Spleen (tissue), 11 donors: Measurements from ENCODE around the gene DST. TPM values are rescaled to one million over a fixed set of nuclear protein-coding genes. Genes with fewer than 3 reads are reported as not detected.

Experiments
- DNase-seq: peaks from one replicate; pipeline ENCODE4 v3.0.0-alpha.2; 2020
- H3K27ac ChIP-seq, 8 donors: fragments of 200-600 bp; sonication (generic) in 7 of 8; 1 replicate in 4 of 8; 2 replicates in 4 of 8; pipeline versions ENCODE4 v1.5.0 to v1.8.0; 2016 to 2021; ENCODE audit warnings: inconsistent platforms in 4 of 8, mild to moderate bottlenecking in 4 of 8, moderate library complexity in 1 of 8
- H3K27me3 ChIP-seq, 7 donors: fragments of 200-600 bp; sonication (generic) in 6 of 7; replicated peaks in 1 of 7; 1 replicate in 4 of 7; 2 replicates in 3 of 7; pipeline versions ENCODE4 v1.5.0 to v1.8.0; 2016 to 2021; ENCODE audit warnings: inconsistent platforms in 3 of 7, mild to moderate bottlenecking in 1 of 7
- H3K36me3 ChIP-seq, 6 donors: fragments of 200-600 bp; sonication (generic) in 5 of 6; 1 replicate in 4 of 6; 2 replicates in 2 of 6; pipeline versions ENCODE4 v1.5.0 to v1.8.0; 2016 to 2021; ENCODE audit warnings: inconsistent platforms in 2 of 6
- H3K4me1 ChIP-seq, 6 donors: fragments of 200-600 bp; sonication (generic) in 5 of 6; 1 replicate in 3 of 6; 2 replicates in 3 of 6; pipeline versions ENCODE4 v1.5.0 to v1.8.0; 2016 to 2021; ENCODE audit warnings: inconsistent platforms in 3 of 6
- H3K4me3 ChIP-seq, 8 donors: fragments of 200-600 bp; sonication (generic) in 7 of 8; 1 replicate in 4 of 8; 2 replicates in 4 of 8; pipeline versions ENCODE4 v1.5.0 to v1.8.0; 2016 to 2021; ENCODE audit warnings: inconsistent platforms in 4 of 8, mild to moderate bottlenecking in 4 of 8, moderate library complexity in 2 of 8
- H3K9me3 ChIP-seq, 8 donors: fragments of 200-600 bp; sonication (generic) in 7 of 8; 1 replicate in 4 of 8; 2 replicates in 4 of 8; pipeline versions ENCODE4 v1.5.0 to v1.8.0; 2016 to 2021; ENCODE audit warnings: inconsistent platforms in 4 of 8
- CTCF ChIP-seq, 11 experiments: fragments of 200-600 bp in 7 of 11; fragments of 450-650 bp in 4 of 11; sonication (generic) in 4 of 11; IDR thresholded peaks in 8 of 11; conservative IDR thresholded peaks in 3 of 11; 1 replicate in 7 of 11; 2 replicates in 4 of 11; pipeline versions ENCODE4 v1.4.0 to v1.8.0; 2016 to 2021; ENCODE audit warnings: antibody characterized with exemption in 11 of 11, inconsistent platforms in 4 of 11, mild to moderate bottlenecking in 1 of 11
- POLR2A ChIP-seq, 3 donors: fragments of 450-650 bp; IDR thresholded peaks; one replicate each; pipeline ENCODE4 v1.5.1; 2017; ENCODE audit warnings: antibody characterized with exemption in 3 of 3, mild to moderate bottlenecking in 1 of 3
- POLR2AphosphoS5 ChIP-seq, 3 donors: sonication (generic); formaldehyde crosslinking; IDR thresholded peaks; one replicate each; pipeline ENCODE4 v1.5.1; 2017; ENCODE audit warnings: antibody characterized with exemption in 3 of 3
- WGBS, 5 donors: extraction: QIAGEN DNeasy Blood & Tissue Kit in 3 of 5; methylation state at CpG; one replicate each; pipeline versions ENCODE4 v1.1.5 to v1.1.7; 2013 to 2018; 5-methylcytosine and 5-hydroxymethylcytosine counted together
- intact Hi-C: fragments of 100-400 bp; cut with DNase I; formaldehyde crosslinking; loops from one replicate; pipeline ENCODE4 v1.15.0; 2023; ENCODE audit warnings: low total_unique reads
- polyA plus RNA-seq, 3 donors: library from polyadenylated mRNA; stranded (reverse); fragments of 200-250 nt; gene quantifications; one replicate each; pipeline ENCODE4 v1.2.1, GENCODE V29; 2013
- total RNA-seq, 7 donors: library from RNA; depleted of rRNA in 3 of 7; stranded (reverse); fragments of >200 nt in 3 of 7; fragmentation: NEBNext Ultra II Directional in 4 of 7; extraction: Animal tissue kit (Norgen Biotek cat#: 25700) in 4 of 7; gene quantifications; one replicate each; pipeline versions ENCODE4 v1.1.0 to v1.2.1, GENCODE V29; 2016 to 2021
- donor health status: healthy with polysubstance abuse.
- donor health status: DM: no; HTN: no; CAD: no; lungs with moderate emphysema.
- donor health status: DM: no; HTN: no; CAD: no.
- donor health status: Bipolar disorder and iron deficiency.
- donor health status: healthy.
- donor health status: DM: no; HTN: no; CAD: no.
- donor health status: DM: yes; HTN: yes; CAD: no.

Gene DST
- total and polyA plus RNA-seq, 10 donors: 16.5 to 236 (median 156) TPM

GRCh38 chr6:56521976-56522375 is 120.7 kb downstream of the DST start:
- Histone ChIP-seq H3K4me3 (no peak overlapping the region), H3K27me3 (no peaks in the 10 kb centered on the region), H3K4me1 (no peaks in the 10 kb centered on the region), H3K36me3 (peaks cover 0 to 10% (median 0%) of the 10 kb centered on the region in 6 donors), H3K9me3 (no peaks in the 10 kb centered on the region), H3K27ac (peak overlapping the region in 1 of 8 donors; percentile 3)
- WGBS, 5 donors: 74 to 91% (median 77%) methylated on average over 2 of the region's 2 CpGs
- no peak for DNase-seq
- intact Hi-C loops: no loop called here
- TF ChIP-seq CTCF (IDR thresholded peaks at IDR 0.05 in 8 of 11, conservative IDR thresholded peaks at IDR 0.05 in 3 of 11): no peak
- TF ChIP-seq POLR2A (IDR thresholded peaks at IDR 0.05): no peak

GRCh38 chr6:56521454-56521853 is 121.2 kb downstream of the DST start:
- Histone ChIP-seq H3K27me3 (no peaks in the 10 kb centered on the region), H3K4me3 (no peak overlapping the region), H3K4me1 (peaks cover 0 to 1% (median 0%) of the 10 kb centered on the region in 6 donors), H3K9me3 (no peaks in the 10 kb centered on the region), H3K36me3 (peaks cover 0 to 9% (median 0%) of the 10 kb centered on the region in 6 donors), H3K27ac (no peak overlapping the region)
- DNase-seq: no peak
- no peak for TF ChIP-seq POLR2AphosphoS5 (IDR thresholded peaks at IDR 0.05)
- TF ChIP-seq POLR2A (IDR thresholded peaks at IDR 0.05): no peak
- TF ChIP-seq CTCF (IDR thresholded peaks at IDR 0.05 in 8 of 11, conservative IDR thresholded peaks at IDR 0.05 in 3 of 11): no peak
- intact Hi-C loops: no loop called here
- 89 to 98% (median 90%) methylated on average over 2 of the region's 2 CpGs for WGBS, 5 donors

GRCh38 chr6:56520218-56520617 is 122.5 kb downstream of the DST start:
- Histone ChIP-seq H3K4me3 (no peak overlapping the region), H3K36me3 (peaks cover 0 to 2% (median 0%) of the 10 kb centered on the region in 6 donors), H3K9me3 (no peaks in the 10 kb centered on the region), H3K4me1 (peaks cover 0 to 4% (median 0%) of the 10 kb centered on the region in 6 donors), H3K27me3 (no peaks in the 10 kb centered on the region), H3K27ac (no peak overlapping the region)
- DNase-seq: no peak
- 84 to 97% (median 93%) methylated on average over 1 of the region's 1 CpG for WGBS, 5 donors
- intact Hi-C loops: no loop called here
- no peak for TF ChIP-seq POLR2AphosphoS5 (IDR thresholded peaks at IDR 0.05)
- no peak for TF ChIP-seq CTCF (IDR thresholded peaks at IDR 0.05 in 8 of 11, conservative IDR thresholded peaks at IDR 0.05 in 3 of 11)
- TF ChIP-seq POLR2A (IDR thresholded peaks at IDR 0.05): no peak

GRCh38 chr6:56518995-56519767 is 123.5 kb downstream of the DST start:
- H3K27me3 ChIP-seq: no peaks in the 10 kb centered on the region
- 59 to 77% (median 68%) methylated on average over 5 of the region's 5 CpGs for WGBS, 5 donors
- H3K36me3 ChIP-seq: peaks cover 0 to 8% (median 0%) of the 10 kb centered on the region in 6 donors
- no peak overlapping the region for H3K4me3 ChIP-seq
- intact Hi-C loops: no loop called here
- peaks cover 0 to 4% (median 0%) of the 10 kb centered on the region in 6 donors for H3K4me1 ChIP-seq
- no peak for DNase-seq
- H3K27ac ChIP-seq: no peak overlapping the region
- no peaks in the 10 kb centered on the region for H3K9me3 ChIP-seq
- TF ChIP-seq POLR2A (IDR thresholded peaks at IDR 0.05) (no peak), POLR2AphosphoS5 (IDR thresholded peaks at IDR 0.05) (no peak), CTCF (IDR thresholded peaks at IDR 0.05 in 8 of 11, conservative IDR thresholded peaks at IDR 0.05 in 3 of 11) (no peak)
